DND-41 (cell line): Measurements from ENCODE around the gene OR52A1.
A peak's percentile ranks its signal among the peaks of the same experiment; 100 is the strongest.

Experiments
- ATAC-seq: fragments of 200-7000 bp; cut with Tn5 transposase; 3 replicates; pipeline ENCODE4 v1.9.1; 2021; ENCODE audit warnings: low read depth; ENCODE audit not compliant: insufficient read depth
- DNase-seq: peaks from one replicate; pipeline ENCODE4 v3.0.0-alpha.2; 2020
- H2AFZ ChIP-seq: 2 replicates; pipeline ENCODE4 v1.6.0; 2012; ENCODE audit warnings: low read depth, low read length
- H3K27ac ChIP-seq: 2 replicates; pipeline ENCODE4 v1.5.1; 2012; ENCODE audit warnings: low read length, inconsistent platforms
- H3K27me3 ChIP-seq: fragments of 200-600 bp; sonication (generic); 2 replicates; pipeline ENCODE4 v1.6.0; 2012; ENCODE audit warnings: low read length, mild to moderate bottlenecking, inconsistent platforms; ENCODE audit not compliant: insufficient read depth, poor library complexity
- H3K36me3 ChIP-seq: 2 replicates; pipeline ENCODE4 v1.5.1; 2012; ENCODE audit warnings: low read length, inconsistent platforms; ENCODE audit not compliant: insufficient read depth
- H3K4me1 ChIP-seq: 2 replicates; pipeline ENCODE4 v1.5.1; 2012; ENCODE audit warnings: mild to moderate bottlenecking, low read length; ENCODE audit not compliant: insufficient read depth
- H3K4me2 ChIP-seq: 2 replicates; pipeline ENCODE4 v1.6.0; 2012; ENCODE audit warnings: mild to moderate bottlenecking, moderate library complexity, low read length, inconsistent platforms; ENCODE audit not compliant: insufficient read depth
- H3K4me3 ChIP-seq, 2 experiments: fragments of 200-600 bp in 1 of 2; shearing (Covaris generic) in 1 of 2; 2 replicates each; pipeline ENCODE4 v1.5.1; 2012 to 2016; ENCODE audit warnings: inconsistent platforms in 2 of 2, low read length in 2 of 2, mild to moderate bottlenecking in 2 of 2, low read depth in 1 of 2, moderate library complexity in 1 of 2
- H3K79me2 ChIP-seq: 2 replicates; pipeline ENCODE4 v1.6.0; 2012; ENCODE audit warnings: low read length, inconsistent platforms; ENCODE audit not compliant: insufficient read depth
- H3K9ac ChIP-seq: 2 replicates; pipeline ENCODE4 v1.6.0; 2012; ENCODE audit warnings: low read depth, mild to moderate bottlenecking, inconsistent platforms, low read length, moderate library complexity
- H3K9me3 ChIP-seq: 2 replicates; pipeline ENCODE4 v1.5.1; 2012; ENCODE audit warnings: low read length, moderate library complexity, mild to moderate bottlenecking, inconsistent platforms; ENCODE audit not compliant: insufficient read depth, severe bottlenecking
- H4K20me1 ChIP-seq: 2 replicates; pipeline ENCODE4 v1.6.0; 2012; ENCODE audit warnings: low read length; ENCODE audit not compliant: insufficient read depth
- CTCF ChIP-seq: IDR thresholded peaks from 2 replicates; pipeline ENCODE4 v1.5.1; 2012; ENCODE audit warnings: borderline replicate concordance, low read length, moderate library complexity, mild to moderate bottlenecking; ENCODE audit not compliant: poor library complexity, severe bottlenecking; ENCODE audit errors: extremely low read depth
- EZH2 ChIP-seq: IDR thresholded peaks from 3 replicates; pipeline ENCODE4 v1.6.1; 2012; ENCODE audit warnings: borderline replicate concordance, low read depth, mild to moderate bottlenecking, moderate library complexity, low read length, inconsistent platforms; ENCODE audit not compliant: severe bottlenecking

The OR52A1 gene

GRCh38 chr11:5123802-5124521 lies 30.6 kb downstream of the OR52A1 start:
- DNase-seq (peak; percentile 64), ATAC-seq (peak; percentile 87)
- no peaks in the 10 kb centered on the region for H3K9me3 ChIP-seq
- no peak overlapping the region for H3K4me3 ChIP-seq
- no peak overlapping the region for H3K4me2 ChIP-seq
- H3K27me3 ChIP-seq = no peaks in the 10 kb centered on the region
- H3K4me1 ChIP-seq = no peaks in the 10 kb centered on the region
- H3K27ac ChIP-seq = no peak overlapping the region
- H2AFZ ChIP-seq = no peak overlapping the region
- no peaks in the 10 kb centered on the region for H3K79me2 ChIP-seq
- H4K20me1 ChIP-seq = no peaks in the 10 kb centered on the region
- H3K36me3 ChIP-seq = no peaks in the 10 kb centered on the region
- TF ChIP-seq EZH2 = no peak
- peak; percentile 91 for TF ChIP-seq CTCF
- no peak overlapping the region for H3K9ac ChIP-seq

GRCh38 chr11:5118893-5119292 lies 35.7 kb downstream of the OR52A1 start:
- peaks cover 6% of the 10 kb centered on the region for H3K27me3 ChIP-seq

GRCh38 chr11:5117588-5117987 lies 37.0 kb downstream of the OR52A1 start:
- H3K27me3 ChIP-seq = peaks cover 6% of the 10 kb centered on the region
- DNase-seq (no peak), ATAC-seq (no peak)
- no peaks in the 10 kb centered on the region for H4K20me1 ChIP-seq
- H3K4me3 ChIP-seq = no peak overlapping the region
- no peak overlapping the region for H3K9ac ChIP-seq
- H3K4me2 ChIP-seq = no peak overlapping the region
- H3K79me2 ChIP-seq = no peaks in the 10 kb centered on the region
- no peaks in the 10 kb centered on the region for H3K36me3 ChIP-seq
- H3K4me1 ChIP-seq = no peaks in the 10 kb centered on the region
- H3K27ac ChIP-seq = no peak overlapping the region
- no peak overlapping the region for H2AFZ ChIP-seq
- no peaks in the 10 kb centered on the region for H3K9me3 ChIP-seq
- TF ChIP-seq CTCF (no peak), EZH2 (no peak)

More at GRCh38 chr11:5118893-5119292, 35.7 kb downstream of the OR52A1 start:
- Histone ChIP-seq H3K27ac (no peak overlapping the region), H2AFZ (no peak overlapping the region), H3K36me3 (no peaks in the 10 kb centered on the region), H3K4me3 (no peak overlapping the region), H3K79me2 (no peaks in the 10 kb centered on the region), H3K9me3 (no peaks in the 10 kb centered on the region), H3K4me1 (no peaks in the 10 kb centered on the region), H3K4me2 (no peak overlapping the region), H4K20me1 (no peaks in the 10 kb centered on the region), H3K9ac (no peak overlapping the region)
- no peak for DNase-seq
- no peak for ATAC-seq
- TF ChIP-seq CTCF = no peak
- TF ChIP-seq EZH2 = no peak

- Histone ChIP-seq H3K79me2 (no peaks in the 10 kb centered on the region), H3K27ac (no peak overlapping the region), H3K9me3 (no peaks in the 10 kb centered on the region), H3K4me2 (no peak overlapping the region), H2AFZ (no peak overlapping the region), H3K4me3 (no peak overlapping the region), H3K36me3 (no peaks in the 10 kb centered on the region), H3K4me1 (no peaks in the 10 kb centered on the region), H4K20me1 (no peaks in the 10 kb centered on the region), H3K27me3 (peaks cover 6% of the 10 kb centered on the region), H3K9ac (no peak overlapping the region)
- DNase-seq (no peak), ATAC-seq (no peak)
- TF ChIP-seq CTCF (no peak), EZH2 (no peak)
Measured at GRCh38 chr11:5115339-5115738, 39.2 kb downstream of the OR52A1 start.
